HepG2 (cell line): Measurements from ENCODE around the gene EIF4G2. TPM values are rescaled to one million over a fixed set of nuclear protein-coding genes. Genes with fewer than 3 reads are reported as not detected.
A peak's percentile ranks its signal among the peaks of the same experiment; 100 is the strongest.

Experiments
- ATAD3A ChIP-seq: sonication (generic); formaldehyde crosslinking; IDR thresholded peaks from 2 replicates; pipeline ENCODE4 v1.4.0; 2020; ENCODE audit warnings: missing genetic modification reagents
- CENPX ChIP-seq: sonication (generic); formaldehyde crosslinking; IDR thresholded peaks from 2 replicates; pipeline ENCODE4 v1.9.0; 2021; ENCODE audit warnings: mild to moderate bottlenecking, missing genetic modification reagents, moderate library complexity
- CREB3 ChIP-seq: sonication (generic); formaldehyde crosslinking; IDR thresholded peaks from 2 replicates; pipeline ENCODE4 v1.5.0; 2020; ENCODE audit warnings: missing genetic modification reagents
- HNRNPUL1 ChIP-seq: fragments of 200-400 bp; formaldehyde crosslinking; IDR thresholded peaks from 2 replicates; pipeline ENCODE4 v1.6.1; 2017; ENCODE audit warnings: low read depth, mild to moderate bottlenecking, low read length, moderate library complexity
- HOXD1 ChIP-seq: sonication (generic); formaldehyde crosslinking; IDR thresholded peaks from 2 replicates; pipeline ENCODE4 v1.5.0; 2020; ENCODE audit warnings: missing genetic modification reagents
- KAT8 ChIP-seq: IDR thresholded peaks from 2 replicates; pipeline ENCODE4 v1.6.1; 2016; ENCODE audit warnings: missing genetic modification reagents, missing compliant biosample characterization
- KLF11 ChIP-seq: IDR thresholded peaks from 2 replicates; pipeline ENCODE4 v1.6.1; 2016; ENCODE audit warnings: missing compliant biosample characterization
- MED8 ChIP-seq: sonication (generic); formaldehyde crosslinking; IDR thresholded peaks from 2 replicates; pipeline ENCODE4 v1.8.1; 2023; ENCODE audit warnings: mild to moderate bottlenecking, missing genetic modification reagents; ENCODE audit not compliant: insufficient replicate concordance
- MYC ChIP-seq: sonication (generic); formaldehyde crosslinking; IDR thresholded peaks from 2 replicates; pipeline ENCODE4 v1.9.0; 2021; ENCODE audit warnings: missing genetic modification reagents, borderline replicate concordance
- NFAT5 ChIP-seq: sonication (generic); formaldehyde crosslinking; IDR thresholded peaks from 2 replicates; pipeline ENCODE4 v1.4.0; 2020; ENCODE audit warnings: missing genetic modification reagents
- NFIB ChIP-seq: sonication (generic); formaldehyde crosslinking; IDR thresholded peaks from 2 replicates; pipeline ENCODE4 v1.9.0; 2021; ENCODE audit warnings: missing genetic modification reagents, mild to moderate bottlenecking, borderline replicate concordance
- SRSF1 ChIP-seq: fragments of 200-400 bp; formaldehyde crosslinking; optimal IDR thresholded peaks from 2 replicates; pipeline ENCODE3; 2017; ENCODE audit warnings: mild to moderate bottlenecking, low read depth, low read length, moderate library complexity
- SRY ChIP-seq: sonication (generic); formaldehyde crosslinking; IDR thresholded peaks from 2 replicates; pipeline ENCODE4 v1.8.0; 2022; ENCODE audit warnings: mild to moderate bottlenecking, missing genetic modification reagents
- ZNF282 ChIP-seq: fragments of 450-650 bp; IDR thresholded peaks from 2 replicates; pipeline ENCODE4 v1.6.1; 2018; ENCODE audit not compliant: partially characterized antibody
- ZNF296 ChIP-seq: sonication (generic); formaldehyde crosslinking; conservative IDR thresholded peaks from 2 replicates; pipeline ENCODE4 v1.5.0; 2020; ENCODE audit warnings: mild to moderate bottlenecking, missing genetic modification reagents
- ZNF362 ChIP-seq: sonication (generic); formaldehyde crosslinking; IDR thresholded peaks from 2 replicates; pipeline ENCODE4 v1.4.0; 2020; ENCODE audit warnings: missing genetic modification reagents, mild to moderate bottlenecking, borderline replicate concordance
- ZNF564 ChIP-seq: sonication (generic); formaldehyde crosslinking; IDR thresholded peaks from 2 replicates; pipeline ENCODE4 v1.8.1; 2023; ENCODE audit warnings: mild to moderate bottlenecking, missing genetic modification reagents
- ZNF687 ChIP-seq: sonication (generic); formaldehyde crosslinking; IDR thresholded peaks from 2 replicates; pipeline ENCODE4 v1.5.1; 2020; ENCODE audit warnings: mild to moderate bottlenecking, missing genetic modification reagents, moderate library complexity
- polyA plus RNA-seq, 8 experiments: library from polyadenylated mRNA; depleted of rRNA in 3 of 8; stranded (reverse) in 7 of 8; unstranded in 1 of 8; fragments of >200 nt; fragmentation: Illumina TruSeq in 4 of 8; extraction: Trizol in 4 of 8; gene quantifications; 2 replicates each; pipeline versions ENCODE4 v1.2.1 to v1.2.3, GENCODE V29; 2011 to 2016; ENCODE audit warnings: low read depth in 4 of 8, missing spikeins in 1 of 8, mixed read lengths in 1 of 8; ENCODE audit not compliant: insufficient read depth in 1 of 8
- total RNA-seq, 5 experiments: library from RNA; depleted of rRNA; stranded (reverse); fragments of >200 nt; fragmentation: Illumina TruSeq; extraction: Trizol; gene quantifications; 2 replicates each; pipeline ENCODE4 v1.2.3, GENCODE V29; 2016; ENCODE audit warnings: low read depth in 1 of 5

The EIF4G2 gene
- total and polyA plus RNA-seq, 2 of the 13 experiments (the other 11 are each of a cell fraction or from before 2014, with no cell fraction given), result 362 to 546 TPM

- TF ChIP-seq ZNF687 (CRISPR knock-in tag) (peak; percentile 83), ZNF564 (CRISPR knock-in tag) (0 out of 2 replicates have a peak, but pooled peaks have one; percentile 38), CENPX (CRISPR knock-in tag) (no peak), ZNF296 (CRISPR knock-in tag) (0 out of 2 replicates have a peak, but pooled peaks have one; percentile 11), SRSF1 (peak; percentile 89), ATAD3A (no peak), ZNF282 (no peak), NFAT5 (CRISPR knock-in tag) (0 out of 2 replicates have a peak, but pooled peaks have one; percentile 19), HOXD1 (CRISPR knock-in tag) (peak; percentile 15; the same call in 1 of the 2 replicates), MYC (peak; percentile 54), HNRNPUL1 (no peak), MED8 (CRISPR knock-in tag) (peak; percentile 46), KLF11 (CRISPR knock-in tag) (peak; percentile 71; the same call in 1 of the 2 replicates), NFIB (CRISPR knock-in tag) (0 out of 2 replicates have a peak, but pooled peaks have one; percentile 51), KAT8 (CRISPR knock-in tag) (peak; percentile 99), SRY (CRISPR knock-in tag) (no peak; the same call in 1 of the 2 replicates), ZNF362 (no peak), CREB3 (CRISPR knock-in tag) (0 out of 2 replicates have a peak, but pooled peaks have one; percentile 11)
Measured at GRCh38 chr11:10857709-10858438, 49.1 kb upstream of the EIF4G2 start, which contains the start of gene ZBED5 (continued).
